KG1 (cell line): ENCODE data around the gene GMDS.
"Not testable (repeated sequence)": the region's sequence is repeated elsewhere in the genome, so short reads cannot be mapped to it uniquely, and the experiment has no call there.

Experiments
- DNase-seq: peaks from one replicate; lab custom pipeline; 2025; lab: John Stamatoyannopoulos, UW

Gene GMDS

GRCh38 chr6:1858196-1858595 is 387.2 kb downstream of the GMDS start:
- DNase-seq: no peak

- DNase-seq: no peak
Measured at GRCh38 chr6:1856381-1856780, 389.0 kb downstream of the GMDS start.

GRCh38 chr6:1855890-1856289 is 389.5 kb downstream of the GMDS start:
- DNase-seq: no peak

GRCh38 chr6:1854296-1854695 is 391.1 kb downstream of the GMDS start:
- DNase-seq: no peak

GRCh38 chr6:1853761-1854160 is 391.6 kb downstream of the GMDS start:
- no peak for DNase-seq

GRCh38 chr6:1851681-1852456 is 393.5 kb downstream of the GMDS start:
- DNase-seq: no peak

GRCh38 chr6:1850840-1851157 is 394.6 kb downstream of the GMDS start:
- no peak for DNase-seq

GRCh38 chr6:1850121-1850839 is 395.1 kb downstream of the GMDS start:
- no peak for DNase-seq

- DNase-seq: no peak
Measured at GRCh38 chr6:1849691-1850090, 395.7 kb downstream of the GMDS start.

- DNase-seq: no peak
Measured at GRCh38 chr6:1848752-1849151, 396.7 kb downstream of the GMDS start.

GRCh38 chr6:1846611-1847010 is 398.8 kb downstream of the GMDS start:
- no peak for DNase-seq

- DNase-seq: not testable (repeated sequence)
Measured at GRCh38 chr6:1845543-1845942, 399.9 kb downstream of the GMDS start.

GRCh38 chr6:1842334-1842733 is 403.1 kb downstream of the GMDS start:
- DNase-seq: no peak

- no peak for DNase-seq
Measured at GRCh38 chr6:1841136-1841535, 404.3 kb downstream of the GMDS start.

GRCh38 chr6:1840491-1841121 is 404.8 kb downstream of the GMDS start:
- DNase-seq: no peak

GRCh38 chr6:1839361-1839760 is 406.0 kb downstream of the GMDS start:
- no peak for DNase-seq

GRCh38 chr6:1838604-1839213 is 406.7 kb downstream of the GMDS start:
- no peak for DNase-seq

- DNase-seq: no peak
Measured at GRCh38 chr6:1837826-1838225, 407.6 kb downstream of the GMDS start.

GRCh38 chr6:1836690-1837089 is 408.7 kb downstream of the GMDS start:
- DNase-seq: no peak

- no peak for DNase-seq
Measured at GRCh38 chr6:1834646-1835516, 410.5 kb downstream of the GMDS start.

GRCh38 chr6:1834207-1834606 is 411.2 kb downstream of the GMDS start:
- DNase-seq: no peak
